H1 (cell line): ENCODE results near the gene TSSC4. TPM values are rescaled to one million over a fixed set of nuclear protein-coding genes. Genes with fewer than 3 reads are reported as not detected.

Experiments
- CTCF ChIA-PET: fragments of 300-600 bp; sonication (Branson Sonifier 250); formaldehyde crosslinking; loops from one replicate; lab custom pipeline; 2021; ENCODE audit not compliant: partially characterized antibody; lab: Charles Lee
- POLR2A ChIA-PET: fragments of 300-600 bp; sonication (Branson Sonifier 250); formaldehyde crosslinking; loops from one replicate; lab custom pipeline; 2021; ENCODE audit warnings: inconsistent platforms; ENCODE audit not compliant: partially characterized antibody; lab: Charles Lee
- DNase-seq, 2 experiments: peaks; one replicate each; pipeline versions ENCODE4 v3.0.0 to v3.0.0-alpha.2; 2010 to 2022; ENCODE audit warnings: low spot score in 2 of 2, low read depth in 1 of 2, mixed read lengths in 1 of 2
- FAIRE-seq: peaks from 2 replicates; lab custom pipeline; 2011; peaks lifted over from hg19 to GRCh38; lab: Jason Lieb, UNC
- H2AFZ ChIP-seq: 2 replicates; pipeline ENCODE4 v1.8.1; 2012; ENCODE audit warnings: low read length, inconsistent platforms
- H2AK5ac ChIP-seq: 2 replicates; pipeline ENCODE4 v1.6.1; 2013; ENCODE audit warnings: low read depth, low read length
- H2BK120ac ChIP-seq: replicated peaks from 2 replicates; pipeline ENCODE3; 2013; ENCODE audit warnings: low read depth, low read length, inconsistent platforms
- H2BK12ac ChIP-seq: 2 replicates; pipeline ENCODE4 v1.6.1; 2013; ENCODE audit warnings: low read depth, low read length
- H2BK15ac ChIP-seq: 2 replicates; pipeline ENCODE4 v1.6.1; 2013; ENCODE audit warnings: low read length
- H2BK20ac ChIP-seq: 2 replicates; pipeline ENCODE4 v1.6.1; 2013; ENCODE audit warnings: low read length
- H2BK5ac ChIP-seq: 2 replicates; pipeline ENCODE4 v1.6.1; 2013; ENCODE audit warnings: low read depth, low read length
- H3K14ac ChIP-seq: 2 replicates; pipeline ENCODE4 v1.6.1; 2013; ENCODE audit warnings: inconsistent platforms; ENCODE audit not compliant: insufficient read length
- H3K18ac ChIP-seq: 2 replicates; pipeline ENCODE4 v1.6.1; 2013; ENCODE audit warnings: low read length; ENCODE audit errors: extremely low read depth
- H3K23ac ChIP-seq: 2 replicates; pipeline ENCODE4 v1.6.1; 2013; ENCODE audit warnings: inconsistent platforms; ENCODE audit not compliant: insufficient read length
- H3K23me2 ChIP-seq: 2 replicates; pipeline ENCODE4 v1.6.1; 2013; ENCODE audit warnings: low read depth, low read length
- H3K27ac ChIP-seq: 2 replicates; pipeline ENCODE4 v1.6.1; 2011; ENCODE audit warnings: low read depth, low read length, inconsistent platforms
- H3K27me3 ChIP-seq, 4 experiments: replicated peaks in 1 of 4; 1 replicate in 1 of 4; 2 replicates in 3 of 4; pipeline versions ENCODE4 v1.6.1 to v1.8.1; 2011 to 2013; ENCODE audit warnings: low read length in 3 of 4, mild to moderate bottlenecking in 3 of 4, inconsistent platforms in 2 of 4, mixed read lengths in 2 of 4, moderate library complexity in 1 of 4; ENCODE audit not compliant: control insufficient read depth in 3 of 4, insufficient read depth in 3 of 4; ENCODE audit errors: extremely low read depth in 1 of 4
- H3K36me3 ChIP-seq, 4 experiments: 2 replicates each; pipeline versions ENCODE4 v1.6.1 to v1.8.1; 2011 to 2013; ENCODE audit warnings: mild to moderate bottlenecking in 4 of 4, low read length in 3 of 4, moderate library complexity in 2 of 4, control low read depth in 1 of 4, inconsistent platforms in 1 of 4; ENCODE audit not compliant: insufficient read depth in 4 of 4, control insufficient read depth in 2 of 4
- H3K4ac ChIP-seq: replicated peaks from 2 replicates; pipeline ENCODE3; 2013; ENCODE audit warnings: low read length, low read depth, mixed read lengths, inconsistent platforms; ENCODE audit not compliant: insufficient read length
- H3K4me1 ChIP-seq, 4 experiments: replicated peaks in 1 of 4; 1 replicate in 1 of 4; 2 replicates in 3 of 4; pipeline versions ENCODE4 v1.6.1 to v1.8.1; 2011 to 2013; ENCODE audit warnings: low read length in 3 of 4, inconsistent platforms in 2 of 4, mixed read lengths in 1 of 4; ENCODE audit not compliant: insufficient read depth in 4 of 4, control insufficient read depth in 3 of 4
- H3K4me2 ChIP-seq, 2 experiments: 2 replicates each; pipeline versions ENCODE4 v1.6.1 to v1.8.1; 2011 to 2013; ENCODE audit warnings: low read depth in 2 of 2, low read length in 2 of 2, control low read depth in 1 of 2, inconsistent platforms in 1 of 2, mild to moderate bottlenecking in 1 of 2; ENCODE audit not compliant: insufficient read depth in 1 of 2
- H3K4me3 ChIP-seq, 4 experiments: fragments of 200-600, 300-600 bp in 1 of 4; sonication (generic), shearing (Covaris generic), sonication (Bioruptor Twin) in 1 of 4; 2 replicates each; pipeline versions ENCODE4 v1.5.1 to v1.8.1; 2011 to 2016; ENCODE audit warnings: low read length in 4 of 4, low read depth in 3 of 4, control low read depth in 2 of 4, inconsistent platforms in 2 of 4, mild to moderate bottlenecking in 2 of 4, mixed read lengths in 1 of 4, moderate library complexity in 1 of 4; ENCODE audit not compliant: insufficient read depth in 2 of 4; ENCODE audit errors: extremely low read depth in 1 of 4
- H3K56ac ChIP-seq: replicated peaks from 2 replicates; pipeline ENCODE3; 2013; ENCODE audit warnings: low read depth, mild to moderate bottlenecking, mixed read lengths, low read length, inconsistent platforms; ENCODE audit not compliant: insufficient read length
- H3K79me1 ChIP-seq: 2 replicates; pipeline ENCODE4 v1.6.1; 2013; ENCODE audit warnings: low read depth, low read length, control low read depth
- H3K79me2 ChIP-seq, 2 experiments: 2 replicates each; pipeline versions ENCODE4 v1.6.1 to v1.8.1; 2012 to 2013; ENCODE audit warnings: low read length in 2 of 2, mild to moderate bottlenecking in 2 of 2, inconsistent platforms in 1 of 2; ENCODE audit not compliant: insufficient read depth in 2 of 2, control insufficient read depth in 1 of 2
- H3K9ac ChIP-seq, 4 experiments: replicated peaks in 1 of 4; 1 replicate in 1 of 4; 2 replicates in 3 of 4; pipeline versions ENCODE4 v1.6.1 to v1.8.1; 2011 to 2013; ENCODE audit warnings: low read depth in 3 of 4, low read length in 3 of 4, control low read depth in 2 of 4, mild to moderate bottlenecking in 2 of 4, moderate library complexity in 2 of 4, inconsistent platforms in 1 of 4; ENCODE audit errors: extremely low read depth in 1 of 4
- H3K9me3 ChIP-seq, 2 experiments: 2 replicates each; pipeline versions ENCODE4 v1.6.1 to v1.8.1; 2012 to 2013; ENCODE audit warnings: mild to moderate bottlenecking in 2 of 2, moderate library complexity in 2 of 2, control low read depth in 1 of 2, inconsistent platforms in 1 of 2, low read depth in 1 of 2, low read length in 1 of 2, mixed read lengths in 1 of 2; ENCODE audit not compliant: insufficient read depth in 2 of 2
- H4K20me1 ChIP-seq, 2 experiments: replicated peaks in 1 of 2; 2 replicates each; pipeline versions ENCODE3 to v1.8.1; 2011 to 2013; ENCODE audit warnings: inconsistent platforms in 2 of 2, low read length in 2 of 2, mild to moderate bottlenecking in 1 of 2; ENCODE audit not compliant: insufficient read depth in 2 of 2, control insufficient read depth in 1 of 2
- H4K5ac ChIP-seq: 2 replicates; pipeline ENCODE4 v1.6.1; 2013; ENCODE audit warnings: low read length, low read depth, mixed read lengths, inconsistent platforms; ENCODE audit not compliant: insufficient read length
- H4K8ac ChIP-seq: 2 replicates; pipeline ENCODE4 v1.8.0; 2013; ENCODE audit warnings: mild to moderate bottlenecking, moderate library complexity, low read length, inconsistent platforms; ENCODE audit not compliant: insufficient read depth; ENCODE audit errors: extremely low read depth
- H4K91ac ChIP-seq: replicated peaks from 2 replicates; pipeline ENCODE3; 2013; ENCODE audit warnings: low read length, mixed read lengths, inconsistent platforms; ENCODE audit not compliant: insufficient read length
- RAD21 ChIP-seq, 2 experiments: IDR thresholded peaks in 1 of 2; conservative IDR thresholded peaks in 1 of 2; 2 replicates each; pipeline ENCODE4 v1.6.1; 2011; ENCODE audit warnings: low read depth in 2 of 2, low read length in 2 of 2, improper control_type of control experiment in 1 of 2, inconsistent platforms in 1 of 2, mild to moderate bottlenecking in 1 of 2, moderate library complexity in 1 of 2
- SAP30 ChIP-seq: fragments of 300-600 bp; sonication (generic); IDR thresholded peaks from 2 replicates; pipeline ENCODE4 v1.7.1; 2012; ENCODE audit warnings: low read length, moderate library complexity, mild to moderate bottlenecking, inconsistent platforms; ENCODE audit not compliant: insufficient read depth, insufficient replicate concordance
- TEAD4 ChIP-seq: IDR thresholded peaks from 2 replicates; pipeline ENCODE4 v1.6.1; 2012; ENCODE audit warnings: low read depth, low read length, inconsistent platforms, mixed read lengths
- WGBS, 2 experiments: shearing (Covaris generic) in 1 of 2; methylation state at CpG; one replicate each; pipeline versions ENCODE4 v1.1.6 to v1.1.7; 2013 to 2015; ENCODE audit warnings: low lambda C conversion rate in 2 of 2, mixed read lengths in 2 of 2, inconsistent platforms in 1 of 2, low coverage in 1 of 2, missing lambda C conversion rate in 1 of 2; ENCODE audit not compliant: insufficient replicate concordance in 2 of 2, insufficient coverage in 1 of 2, insufficient read length in 1 of 2; ENCODE audit errors: extremely low coverage in 1 of 2, missing lambda C conversion rate in 1 of 2; 5-methylcytosine and 5-hydroxymethylcytosine counted together
- polyA plus RNA-seq, 7 experiments: library from polyadenylated mRNA; depleted of rRNA in 3 of 7; stranded (reverse) in 5 of 7; unstranded in 2 of 7; fragments of >200 nt in 5 of 7; fragments of 200-250 nt in 2 of 7; gene quantifications; 1 replicate in 5 of 7; 2 replicates in 1 of 7; 4 replicates in 1 of 7; pipeline versions ENCODE4 v1.2.1 to v1.2.3, GENCODE V29; 2011 to 2013; ENCODE audit warnings: missing spikeins in 2 of 7, mixed read lengths in 2 of 7
- total RNA-seq: library from RNA; stranded (reverse); fragmentation: NEBNext Ultra II Directional; extraction: Animal tissue kit (Norgen Biotek cat#: 25700); gene quantifications from 2 replicates; pipeline ENCODE4 v1.2.1, GENCODE V29; 2021

TSSC4 gene
- total and polyA plus RNA-seq, 2 of the 8 experiments (the other 6 are each of a cell fraction or from before 2014, with no cell fraction given), result 34.0 to 39.3 TPM

- POLR2A ChIA-PET, result no interaction called here
- FAIRE-seq, result no peak
- no peak overlapping the region for H3K56ac ChIP-seq
Observed at GRCh38 chr11:2441171-2441570, 40.6 kb downstream of the TSSC4 start.

More at GRCh38 chr11:2441171-2441570, 40.6 kb downstream of the TSSC4 start:
- Histone ChIP-seq H3K23me2 (peaks cover 7% of the 10 kb centered on the region; the same call in 1 of the 2 replicates), H3K27me3 (peaks cover 17 to 41% (median 31%) of the 10 kb centered on the region in 4 experiments), H2BK120ac (no peak overlapping the region), H3K4me2 (no peak overlapping the region), H3K9me3 (no peaks in the 10 kb centered on the region), H2BK20ac (no peak overlapping the region), H3K14ac (no peak overlapping the region), H3K4me1 (peaks cover 0 to 3% (median 3%) of the 10 kb centered on the region in 4 experiments; a peak in 2 of 7 replicates), H3K4ac (no peak overlapping the region), H2BK5ac (no peak overlapping the region), H3K23ac (no peak overlapping the region), H3K9ac (no peak overlapping the region), H3K79me1 (no peaks in the 10 kb centered on the region), H3K36me3 (no peaks in the 10 kb centered on the region), H3K4me3 (no peak overlapping the region), H3K79me2 (no peaks in the 10 kb centered on the region), H2AK5ac (0 out of 2 replicates have a peak overlapping the region, but pooled peaks have one; percentile 24), H2BK12ac (no peak overlapping the region), H3K27ac (no peak overlapping the region), H4K91ac (no peak overlapping the region), H2BK15ac (no peak overlapping the region), H4K5ac (no peak overlapping the region), H3K18ac (no peak overlapping the region), H4K8ac (peak overlapping the region; percentile 51; the same call in 1 of the 2 replicates), H2AFZ (no peak overlapping the region), H4K20me1 (peaks cover under 1% of the 10 kb centered on the region in 2 experiments)
- CTCF ChIA-PET, result interaction anchor here (1.0 to 3.9 kb wide), 6 partner anchors 18 to 289 kb away, joined by 3 to 33 read pairs (median 5); no protein-coding TSS in a partner anchor
- no peak for DNase-seq
- 92% methylated on average over 4 of the region's 4 CpGs; no CpG with 5 or more reads in 1 of the 2 experiments for WGBS, 2 experiments
- TF ChIP-seq RAD21 (IDR thresholded peaks at IDR 0.05 in 1 of 2, conservative IDR thresholded peaks at IDR 0.05 in 1 of 2; ENCODE audit: low read depth in 2 of 2, low read length in 2 of 2) (no peak), TEAD4 (no peak), SAP30 (no peak)
